GM18511 (cell line): Measurements from ENCODE around the gene PLOD1.
"Not testable (repeated sequence)": the region's sequence is repeated elsewhere in the genome, so short reads cannot be mapped to it uniquely, and the experiment has no call there.

Source experiments
- ATAC-seq: cut with Tn5 transposase; IDR thresholded peaks from one replicate; pipeline ENCODE4 v1.9.1; 2021; ENCODE audit warnings: mild to moderate bottlenecking, moderate library complexity; ENCODE audit not compliant: unreplicated experiment

PLOD1 gene

GRCh38 chr1:12003762-12004161 is 69.2 kb downstream of the PLOD1 start:
- no peak for ATAC-seq

GRCh38 chr1:12005488-12006166 is 71.1 kb downstream of the PLOD1 start:
- peak; percentile 60 for ATAC-seq

- ATAC-seq: peak; percentile 24
Measured at GRCh38 chr1:12006167-12006921, 71.8 kb downstream of the PLOD1 start.

- no peak for ATAC-seq
Measured at GRCh38 chr1:12007204-12007603, 72.7 kb downstream of the PLOD1 start.

- not testable (repeated sequence) for ATAC-seq
Measured at GRCh38 chr1:12008355-12008754, 73.8 kb downstream of the PLOD1 start.

GRCh38 chr1:12009318-12009947 is 74.9 kb downstream of the PLOD1 start:
- ATAC-seq: no peak

GRCh38 chr1:12010746-12011570 is 76.4 kb downstream of the PLOD1 start:
- ATAC-seq: no peak

GRCh38 chr1:12011998-12012397 is 77.5 kb downstream of the PLOD1 start:
- no peak for ATAC-seq

GRCh38 chr1:12012560-12013316 is 78.2 kb downstream of the PLOD1 start:
- no peak for ATAC-seq

GRCh38 chr1:12014141-12014991 is 79.8 kb downstream of the PLOD1 start:
- no peak for ATAC-seq

- no peak for ATAC-seq
Measured at GRCh38 chr1:12015001-12015491, 80.5 kb downstream of the PLOD1 start.

GRCh38 chr1:12015499-12015898 is 81.0 kb downstream of the PLOD1 start:
- ATAC-seq: no peak

- ATAC-seq: no peak
Measured at GRCh38 chr1:12016182-12016581, 81.7 kb downstream of the PLOD1 start.

- ATAC-seq: no peak
Measured at GRCh38 chr1:12019858-12020509, 85.5 kb downstream of the PLOD1 start.

GRCh38 chr1:12021616-12022015 is 87.1 kb downstream of the PLOD1 start:
- ATAC-seq: no peak

- ATAC-seq: no peak
Measured at GRCh38 chr1:12022036-12022435, 87.5 kb downstream of the PLOD1 start.
